Mesodermal cell (in vitro differentiated cells): Measurements from ENCODE around the gene POU4F2. TPM values are rescaled to one million over a fixed set of nuclear protein-coding genes. Genes with fewer than 3 reads are reported as not detected.

Experiments
- H3K27ac ChIP-seq: 2 replicates; pipeline ENCODE4 v1.7.0; 2013; ENCODE audit warnings: mild to moderate bottlenecking, low read depth, low read length, moderate library complexity; ENCODE audit not compliant: severe bottlenecking
- H3K36me3 ChIP-seq: 2 replicates; pipeline ENCODE4 v1.7.1; 2013; ENCODE audit warnings: mild to moderate bottlenecking, low read length, moderate library complexity; ENCODE audit not compliant: control insufficient read depth, insufficient read depth
- H3K4me1 ChIP-seq: one replicate; pipeline ENCODE4 v1.7.1; 2013; ENCODE audit warnings: mild to moderate bottlenecking, low read length; ENCODE audit not compliant: insufficient read depth, control insufficient read depth, poor library complexity, severe bottlenecking
- H3K4me3 ChIP-seq: 2 replicates; pipeline ENCODE4 v1.7.0; 2013; ENCODE audit warnings: low read length, control low read depth, mild to moderate bottlenecking; ENCODE audit not compliant: insufficient read depth, poor library complexity, severe bottlenecking; ENCODE audit errors: extremely low read depth
- H3K9me3 ChIP-seq: 2 replicates; pipeline ENCODE4 v1.7.1; 2013; ENCODE audit warnings: mild to moderate bottlenecking, low read length, moderate library complexity; ENCODE audit not compliant: control insufficient read depth
- WGBS, 2 experiments: methylation state at CpG; one replicate each; pipeline ENCODE4 v1.1.5; 2013; ENCODE audit warnings: missing lambda C conversion rate in 2 of 2; ENCODE audit not compliant: insufficient coverage in 2 of 2; 5-methylcytosine and 5-hydroxymethylcytosine counted together
- polyA plus RNA-seq, 2 experiments: library from polyadenylated mRNA; stranded (reverse); fragments of 50-300 nt; gene quantifications; one replicate each; pipeline ENCODE4 v1.2.3, GENCODE V29; 2013

POU4F2 gene, protein sequence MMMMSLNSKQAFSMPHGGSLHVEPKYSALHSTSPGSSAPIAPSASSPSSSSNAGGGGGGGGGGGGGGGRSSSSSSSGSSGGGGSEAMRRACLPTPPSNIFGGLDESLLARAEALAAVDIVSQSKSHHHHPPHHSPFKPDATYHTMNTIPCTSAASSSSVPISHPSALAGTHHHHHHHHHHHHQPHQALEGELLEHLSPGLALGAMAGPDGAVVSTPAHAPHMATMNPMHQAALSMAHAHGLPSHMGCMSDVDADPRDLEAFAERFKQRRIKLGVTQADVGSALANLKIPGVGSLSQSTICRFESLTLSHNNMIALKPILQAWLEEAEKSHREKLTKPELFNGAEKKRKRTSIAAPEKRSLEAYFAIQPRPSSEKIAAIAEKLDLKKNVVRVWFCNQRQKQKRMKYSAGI
- polyA plus RNA-seq (2013, experiment 1 of 2): 0.26 TPM
- polyA plus RNA-seq (2013, experiment 2 of 2): not detected

DNA sequence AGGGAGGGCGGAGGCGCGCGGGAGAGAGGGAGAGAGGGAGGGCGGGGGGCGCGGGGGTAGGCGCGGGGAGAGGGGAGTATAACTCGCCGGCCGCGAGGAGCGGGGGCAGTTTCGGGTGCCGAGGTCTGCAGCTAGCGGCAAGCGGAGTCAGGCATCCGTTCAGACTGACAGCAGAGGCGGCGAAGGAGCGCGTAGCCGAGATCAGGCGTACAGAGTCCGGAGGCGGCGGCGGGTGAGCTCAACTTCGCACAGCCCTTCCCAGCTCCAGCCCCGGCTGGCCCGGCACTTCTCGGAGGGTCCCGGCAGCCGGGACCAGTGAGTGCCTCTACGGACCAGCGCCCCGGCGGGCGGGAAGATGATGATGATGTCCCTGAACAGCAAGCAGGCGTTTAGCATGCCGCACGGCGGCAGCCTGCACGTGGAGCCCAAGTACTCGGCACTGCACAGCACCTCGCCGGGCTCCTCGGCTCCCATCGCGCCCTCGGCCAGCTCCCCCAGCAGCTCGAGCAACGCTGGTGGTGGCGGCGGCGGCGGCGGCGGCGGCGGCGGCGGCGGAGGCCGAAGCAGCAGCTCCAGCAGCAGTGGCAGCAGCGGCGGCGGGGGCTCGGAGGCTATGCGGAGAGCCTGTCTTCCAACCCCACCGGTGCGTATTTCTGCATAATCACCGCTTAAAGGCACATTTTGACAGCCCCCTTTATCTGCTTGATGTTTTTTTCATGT lies at the start of gene POU4F2:
TSS of gene POU4F2 (plus strand) at position 108 of the 720 bp plus-strand sequence. CDS start at position 356, 248 bp downstream.
- peaks cover 7% of the 10 kb centered on the region for H3K4me1 ChIP-seq
- WGBS, 2 experiments: 0 to 1% methylated on average over 48 to 55 of the region's 74 CpGs

DNA sequence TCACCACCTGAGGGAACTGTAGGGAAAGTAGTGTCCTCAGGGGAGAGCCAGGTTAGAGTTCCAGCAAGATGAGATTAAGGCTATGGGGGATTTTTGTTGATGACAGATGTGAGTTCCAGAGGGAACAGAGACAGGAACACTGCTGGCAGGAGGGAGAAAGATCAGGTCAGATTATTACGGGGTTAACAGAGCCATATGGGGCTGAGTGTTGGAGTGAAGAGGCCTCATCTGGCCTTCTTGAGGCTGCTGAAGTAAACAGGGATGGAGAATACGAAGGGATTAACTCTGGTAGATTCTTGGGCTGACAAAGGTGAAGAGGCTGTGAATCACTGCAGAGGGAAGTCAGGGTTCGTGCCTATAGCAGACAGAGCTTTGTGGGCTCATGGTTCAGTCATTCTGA lies 47.9 kb upstream of the POU4F2 start:
- 76 to 86% methylated on average over 3 of the region's 3 CpGs for WGBS, 2 experiments
- Histone ChIP-seq H3K9me3 (no peaks in the 10 kb centered on the region), H3K4me3 (no peak overlapping the region)

More for the DNA sequence above, at the start of gene POU4F2:
- no peak within 1 kb of the TSS for H3K27ac ChIP-seq
- no peaks in the 10 kb centered on the region for H3K36me3 ChIP-seq
- no peaks in the 10 kb centered on the region for H3K9me3 ChIP-seq
- H3K4me3 ChIP-seq: peak within 1 kb of the TSS; percentile 33

DNA sequence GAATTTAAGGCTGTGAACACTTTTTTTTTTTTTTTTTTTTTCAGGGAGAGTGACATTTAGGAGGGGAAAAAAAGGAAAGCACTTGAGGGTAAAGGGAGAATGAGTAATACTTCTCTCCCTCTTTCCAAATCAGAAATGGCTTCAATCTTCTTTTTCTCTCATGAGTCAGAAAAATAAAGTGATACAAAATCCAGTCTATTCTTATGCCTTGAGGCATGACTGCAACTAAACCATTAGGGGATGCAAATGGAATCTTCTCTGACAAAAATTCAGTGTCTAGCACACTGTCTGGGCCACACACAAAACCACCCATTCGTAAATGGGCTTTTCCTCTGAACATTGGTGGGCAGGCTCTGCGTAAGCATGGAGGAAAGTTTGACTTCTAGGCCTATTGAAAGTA lies 46.7 kb upstream of the POU4F2 start:
- Histone ChIP-seq H3K9me3 (no peaks in the 10 kb centered on the region), H3K27ac (no peak overlapping the region), H3K4me1 (no peaks in the 10 kb centered on the region), H3K36me3 (no peaks in the 10 kb centered on the region), H3K4me3 (no peak overlapping the region)
- no CpG with 5 or more reads among the region's 2 CpGs for WGBS, 2 experiments

More for the DNA sequence above, 47.9 kb upstream of the POU4F2 start:
- no peaks in the 10 kb centered on the region for H3K36me3 ChIP-seq
- H3K4me1 ChIP-seq: no peaks in the 10 kb centered on the region
- H3K27ac ChIP-seq: no peak overlapping the region

DNA sequence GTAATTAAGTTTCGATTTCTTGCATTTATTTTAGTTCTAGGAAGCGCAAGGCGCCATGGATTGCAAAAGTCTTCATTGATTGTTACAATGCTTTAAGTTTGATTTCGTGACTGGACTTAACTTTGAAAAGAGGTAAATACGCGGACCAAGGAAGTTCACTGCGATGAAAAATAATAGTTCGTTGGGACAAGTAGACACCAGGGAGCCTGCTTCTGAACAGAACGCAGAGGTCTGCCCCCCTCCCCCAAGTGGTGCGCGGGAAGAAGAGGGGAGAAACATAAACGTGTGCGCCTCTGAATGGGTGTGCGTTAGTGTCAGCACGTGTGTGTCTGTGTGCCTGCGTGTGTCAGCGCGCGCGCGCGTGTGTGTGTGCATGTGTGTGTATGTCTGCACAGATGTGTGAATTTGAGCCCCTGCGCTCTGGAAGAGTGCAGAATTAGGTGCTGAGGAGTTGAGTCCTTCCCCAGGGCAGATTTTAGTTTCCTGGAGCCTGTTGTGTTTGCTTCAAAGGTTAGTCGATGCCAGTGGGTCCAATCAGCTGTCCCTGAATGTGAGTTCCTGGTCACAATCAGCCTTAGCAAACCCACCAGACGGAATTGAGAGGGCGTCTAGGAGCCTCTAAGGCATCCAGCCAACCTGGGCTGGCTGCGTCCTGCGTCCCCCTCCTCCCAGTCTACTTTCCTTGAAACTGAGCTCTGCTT lies 5.8 kb upstream of the POU4F2 start:
- 24 to 27% methylated on average over 20 to 25 of the region's 28 CpGs for WGBS, 2 experiments
- H3K36me3 ChIP-seq: no peaks in the 10 kb centered on the region
- H3K4me1 ChIP-seq: peaks cover 3% of the 10 kb centered on the region
- H3K27ac ChIP-seq: no peak overlapping the region
- no peak overlapping the region for H3K4me3 ChIP-seq
- no peaks in the 10 kb centered on the region for H3K9me3 ChIP-seq

DNA sequence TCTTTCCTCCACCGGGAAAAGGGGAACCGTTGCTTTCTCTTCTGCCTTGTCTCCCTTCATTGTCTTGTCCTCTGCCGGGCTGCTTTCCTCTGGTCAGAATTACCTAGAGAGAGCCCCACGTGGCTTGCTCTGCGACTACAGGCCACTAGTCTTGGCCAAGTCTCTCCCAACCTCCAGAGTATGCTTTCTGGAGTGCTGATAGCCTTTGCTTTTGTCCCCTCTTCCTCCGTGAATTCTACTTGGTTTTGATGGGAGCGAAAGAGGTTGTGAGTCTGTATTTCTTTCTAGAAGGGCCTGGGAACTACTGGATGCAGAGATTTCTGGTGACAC lies 5.3 kb upstream of the POU4F2 start:
- Histone ChIP-seq H3K9me3 (no peaks in the 10 kb centered on the region), H3K4me1 (peaks cover 5% of the 10 kb centered on the region)
- WGBS, 2 experiments: 0% methylated on average over 5 of the region's 7 CpGs

DNA sequence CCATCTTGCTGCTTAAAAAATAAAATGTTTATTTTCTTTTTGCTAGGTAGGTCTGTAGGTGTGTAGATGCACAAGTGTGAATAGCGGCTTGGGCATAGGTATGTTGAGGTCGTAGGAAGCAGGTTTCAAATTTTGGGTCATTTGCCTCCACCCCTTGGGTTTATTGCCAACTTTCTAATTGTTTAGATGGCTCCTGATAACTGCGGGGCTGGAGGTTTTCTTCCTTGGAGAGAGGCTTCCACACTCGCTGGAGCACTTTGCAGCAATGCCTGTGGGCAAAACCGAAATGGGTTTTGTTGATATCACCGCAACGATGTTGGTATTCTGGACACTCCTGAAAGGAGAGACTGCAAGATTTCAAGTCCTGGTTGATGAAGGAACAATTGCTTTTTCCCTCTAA lies 3.9 kb upstream of the POU4F2 start:
- WGBS, 2 experiments: 29 to 31% methylated on average over 4 of the region's 7 CpGs
- H3K4me3 ChIP-seq: no peak overlapping the region
- no peak overlapping the region for H3K27ac ChIP-seq
- H3K9me3 ChIP-seq: no peaks in the 10 kb centered on the region
- H3K4me1 ChIP-seq: peaks cover 7% of the 10 kb centered on the region
- H3K36me3 ChIP-seq: no peaks in the 10 kb centered on the region

More for the DNA sequence above, 5.3 kb upstream of the POU4F2 start:
- Histone ChIP-seq H3K36me3 (no peaks in the 10 kb centered on the region), H3K4me3 (no peak overlapping the region), H3K27ac (no peak overlapping the region)

DNA sequence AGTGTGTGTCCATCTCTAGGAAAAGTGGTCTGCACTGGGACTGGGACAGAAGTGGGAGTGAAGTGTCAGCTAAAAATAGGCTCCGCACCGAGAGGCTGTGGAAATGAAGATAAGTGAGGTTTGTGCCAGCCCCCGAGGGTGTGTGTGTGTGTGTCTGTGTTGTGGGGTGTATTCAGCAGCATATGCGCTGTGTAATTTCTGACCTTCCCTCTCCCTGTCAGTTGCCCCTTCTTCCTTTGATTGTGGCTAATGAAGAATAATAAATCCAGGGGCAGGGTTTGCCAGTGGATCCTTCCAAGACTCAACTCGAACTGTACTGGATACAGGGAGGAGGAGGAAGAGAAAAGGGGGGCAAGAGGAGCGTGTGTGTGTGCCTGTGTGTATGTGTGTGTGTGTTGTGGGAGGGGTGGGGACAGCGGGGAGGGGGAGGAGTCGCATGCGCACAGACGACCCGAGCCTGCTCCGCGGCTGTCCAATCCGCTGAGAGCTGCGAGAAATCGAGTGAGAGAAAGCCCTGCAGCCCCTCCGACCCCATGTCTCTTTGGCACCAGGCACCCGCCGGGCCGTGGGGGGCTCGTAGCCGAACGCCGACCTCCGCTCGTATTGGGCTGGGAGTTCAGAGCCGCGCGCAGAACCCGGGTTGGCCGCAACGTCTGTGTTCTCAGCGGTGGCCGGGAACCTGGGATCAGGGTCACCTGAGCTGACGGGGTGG lies 916 bp upstream of the POU4F2 start:
- no peaks in the 10 kb centered on the region for H3K36me3 ChIP-seq
- 1 to 3% methylated on average over 18 to 29 of the region's 35 CpGs for WGBS, 2 experiments
- no peak overlapping the region for H3K27ac ChIP-seq
- H3K4me3 ChIP-seq: peak overlapping the region; percentile 33
- H3K9me3 ChIP-seq: no peaks in the 10 kb centered on the region
- H3K4me1 ChIP-seq: peaks cover 7% of the 10 kb centered on the region

DNA sequence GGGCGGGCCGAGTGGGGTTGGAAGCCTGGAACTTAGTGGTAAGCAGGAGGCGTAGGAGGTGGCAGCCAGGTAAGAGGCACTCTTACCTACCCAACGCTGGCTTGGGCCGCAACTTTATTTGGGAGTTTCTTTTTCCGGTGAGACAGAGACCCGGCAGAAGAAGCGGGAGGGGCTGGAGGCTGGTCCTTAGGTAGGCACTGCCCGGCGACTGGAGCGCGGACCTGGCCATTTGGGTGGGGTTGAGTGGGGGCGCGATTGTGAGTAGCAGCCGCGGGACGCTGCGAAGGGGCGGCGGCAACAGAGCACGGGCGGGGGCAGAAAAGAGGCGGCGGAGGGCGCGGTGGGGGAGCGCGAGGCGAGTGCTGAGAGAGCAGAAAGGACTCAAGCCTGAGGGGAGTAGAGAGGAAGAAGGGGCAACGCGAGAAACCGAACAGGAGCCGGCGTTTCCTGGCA lies 334 bp upstream of the POU4F2 start:
- H3K4me3 ChIP-seq: peak overlapping the region; percentile 33
- no peaks in the 10 kb centered on the region for H3K9me3 ChIP-seq
- WGBS, 2 experiments: 0 to 1% methylated on average over 10 to 14 of the region's 34 CpGs
- H3K4me1 ChIP-seq: peaks cover 7% of the 10 kb centered on the region
- no peaks in the 10 kb centered on the region for H3K36me3 ChIP-seq
- no peak overlapping the region for H3K27ac ChIP-seq

DNA sequence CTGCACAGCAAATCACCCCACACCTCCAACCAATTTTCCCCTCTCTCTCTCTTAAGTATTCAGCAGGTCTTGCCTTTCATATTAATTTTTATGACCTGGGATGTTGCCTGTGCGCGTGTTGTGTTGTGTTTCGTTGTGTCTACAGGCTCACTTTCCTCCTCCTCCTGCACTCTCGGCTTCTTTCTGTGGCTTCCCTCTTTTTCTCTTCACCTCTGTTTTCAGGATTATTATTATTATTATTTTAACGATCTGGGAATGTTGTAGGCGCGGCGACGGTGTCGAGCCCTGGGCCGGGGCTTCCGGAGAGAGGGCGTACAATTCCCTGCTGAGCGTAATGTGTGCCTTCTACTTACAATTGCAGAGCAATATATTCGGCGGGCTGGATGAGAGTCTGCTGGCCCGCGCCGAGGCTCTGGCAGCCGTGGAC lies 826 bp downstream of the POU4F2 start:
- peak overlapping the region; percentile 33 for H3K4me3 ChIP-seq
- H3K4me1 ChIP-seq: peaks cover 7% of the 10 kb centered on the region
- H3K9me3 ChIP-seq: no peaks in the 10 kb centered on the region
- 0 to 3% methylated on average over 10 to 14 of the region's 20 CpGs for WGBS, 2 experiments
- no peaks in the 10 kb centered on the region for H3K36me3 ChIP-seq
- H3K27ac ChIP-seq: no peak overlapping the region

DNA sequence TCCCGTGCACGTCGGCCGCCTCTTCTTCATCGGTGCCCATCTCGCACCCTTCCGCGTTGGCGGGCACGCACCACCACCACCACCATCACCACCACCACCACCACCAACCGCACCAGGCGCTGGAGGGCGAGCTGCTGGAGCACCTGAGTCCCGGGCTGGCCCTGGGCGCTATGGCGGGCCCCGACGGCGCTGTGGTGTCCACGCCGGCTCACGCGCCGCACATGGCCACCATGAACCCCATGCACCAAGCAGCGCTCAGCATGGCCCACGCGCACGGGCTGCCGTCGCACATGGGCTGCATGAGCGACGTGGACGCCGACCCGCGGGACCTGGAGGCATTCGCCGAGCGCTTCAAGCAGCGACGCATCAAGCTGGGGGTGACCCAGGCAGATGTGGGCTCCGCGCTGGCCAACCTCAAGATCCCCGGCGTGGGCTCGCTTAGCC lies 1.4 kb downstream of the POU4F2 start:
- WGBS, 2 experiments: 4 to 6% methylated on average over 31 to 35 of the region's 46 CpGs
- Histone ChIP-seq H3K4me3 (no peak overlapping the region), H3K4me1 (peaks cover 7% of the 10 kb centered on the region), H3K36me3 (no peaks in the 10 kb centered on the region), H3K9me3 (no peaks in the 10 kb centered on the region), H3K27ac (no peak overlapping the region)
